Stimulated activated CD4-positive, alpha-beta T cell treated with anti-CD3 and anti-CD28 coated beads, Interleukin-1b, Interleukin-23, amount 100 ng/mL, for 48 hours (primary cell): ENCODE measurements around the gene PSMC5.
"Not testable (repeated sequence)": the region's sequence is repeated elsewhere in the genome, so short reads cannot be mapped to it uniquely, and the experiment has no call there.

Experiments
- DNase-seq: peaks from one replicate; pipeline ENCODE4 v3.0.0-alpha.2; 2020

Gene PSMC5

GRCh38 chr17:63874061-63874626, 46.9 kb downstream of the PSMC5 start:
- DNase-seq = not testable (repeated sequence)

DNA sequence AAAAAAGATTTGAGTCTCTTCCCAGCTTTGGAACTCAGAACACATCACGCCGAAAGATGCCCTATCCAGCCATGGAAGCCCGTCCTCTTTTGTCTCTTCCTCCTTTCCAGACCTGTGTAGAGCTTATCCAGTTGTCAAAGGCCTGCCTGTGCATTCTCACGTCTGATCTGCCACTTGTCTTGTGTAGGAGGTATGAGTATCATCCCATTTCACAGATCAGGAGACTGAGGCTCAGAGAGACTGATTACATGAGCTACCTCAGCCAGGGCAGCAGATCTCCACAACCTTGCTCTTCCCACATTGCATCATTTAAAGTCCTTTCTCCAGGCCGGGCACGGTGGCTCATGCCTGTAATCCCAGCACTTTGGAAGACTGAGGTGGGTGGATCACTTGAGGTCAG, 47.5 kb downstream of the PSMC5 start:
- DNase-seq = not testable (repeated sequence)

DNA sequence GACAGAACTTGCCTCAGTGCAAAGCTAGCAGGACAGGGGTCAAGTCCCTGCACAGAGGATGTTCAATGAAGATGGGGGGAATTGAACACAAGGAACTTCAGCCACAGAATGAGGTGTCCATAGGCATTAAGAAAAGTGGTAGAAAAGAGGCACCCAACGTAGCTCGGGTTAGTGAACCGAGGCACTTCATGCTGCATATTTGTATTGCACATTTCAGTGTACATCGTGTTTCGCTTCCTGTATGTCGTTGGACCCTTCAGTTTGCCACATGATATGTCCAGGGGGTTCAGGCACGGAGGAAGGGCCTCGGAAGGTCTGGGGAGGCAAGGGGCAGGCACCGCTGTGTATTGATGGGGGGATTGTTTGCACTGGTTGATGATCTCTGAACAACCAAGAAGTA, 51.2 kb downstream of the PSMC5 start:
- not testable (repeated sequence) for DNase-seq

DNA sequence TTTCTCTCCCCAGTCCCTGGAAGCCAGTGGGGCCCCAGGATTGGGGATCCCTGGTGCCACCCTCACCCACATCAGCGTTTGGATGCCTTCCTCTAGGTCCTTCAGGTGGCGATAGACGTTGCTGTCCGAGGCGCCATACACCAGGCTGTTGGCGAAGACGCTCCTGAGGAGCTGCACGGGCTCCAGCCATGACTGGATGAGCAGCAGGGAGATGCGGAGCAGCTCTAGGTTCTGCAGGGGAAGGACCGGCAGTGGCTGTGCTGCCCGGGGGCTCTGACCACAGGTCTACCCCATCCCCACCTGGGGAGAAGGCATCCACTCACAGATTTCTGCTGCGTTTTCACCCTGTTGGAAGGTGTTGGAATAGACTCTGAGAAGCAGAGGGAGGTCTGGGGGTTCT, 53.5 kb downstream of the PSMC5 start:
- DNase-seq = no peak

- not testable (repeated sequence) for DNase-seq
Measured at GRCh38 chr17:63881337-63881736, 54.1 kb downstream of the PSMC5 start.
